HG02840 (cell line): ENCODE measurements around the gene TOLLIP.

Experiments
- ATAC-seq: cut with Tn5 transposase; IDR thresholded peaks from one replicate; pipeline ENCODE4 v1.9.1; 2021; ENCODE audit warnings: mild to moderate bottlenecking, moderate library complexity, moderate number of reproducible peaks; ENCODE audit not compliant: unreplicated experiment, low FRiP score

The TOLLIP gene

GRCh38 chr11:1224491-1225385 lies 84.7 kb downstream of the TOLLIP start:
- no peak for ATAC-seq
